CD4-positive, alpha-beta T cell (primary cell): ENCODE results near the gene MRPL38. TPM values are rescaled to one million over a fixed set of nuclear protein-coding genes. Genes with fewer than 3 reads are reported as not detected.

Experiments used
- ATAC-seq: fragments of 200-7000 bp; cut with Tn5 transposase; one replicate; pipeline ENCODE4 v1.10.0; 2022; ENCODE audit warnings: mild to moderate bottlenecking; ENCODE audit not compliant: poor library complexity
- CTCF ChIA-PET: fragments of 350-600 bp; sonication (Branson Sonifier 250); formaldehyde crosslinking; loops from one replicate; lab custom pipeline; 2021; ENCODE audit warnings: antibody characterized with exemption, inconsistent platforms; lab: Charles Lee
- POLR2A ChIA-PET: fragments of 350-600 bp; sonication (Branson Sonifier 250); formaldehyde crosslinking; loops from one replicate; lab custom pipeline; 2021; ENCODE audit warnings: antibody characterized with exemption, inconsistent platforms; lab: Charles Lee
- DNase-seq, 14 experiments: peaks; one replicate each; pipeline ENCODE4 v3.0.0-alpha.2; 2013 to 2020; ENCODE audit warnings: mixed read lengths in 2 of 14
- H3K27ac ChIP-seq, 2 donors: one replicate each; pipeline versions ENCODE4 v1.5.1 to v1.7.0; 2013; ENCODE audit warnings: low read length in 2 of 2, low read depth in 1 of 2, mild to moderate bottlenecking in 1 of 2
- H3K27me3 ChIP-seq, 2 experiments: 1 replicate in 1 of 2; 2 replicates in 1 of 2; pipeline versions ENCODE4 v1.6.1 to v1.7.0; 2013; ENCODE audit warnings: low read length in 2 of 2, control low read depth in 1 of 2, mild to moderate bottlenecking in 1 of 2, moderate library complexity in 1 of 2; ENCODE audit not compliant: insufficient read depth in 2 of 2, control insufficient read depth in 1 of 2
- H3K36me3 ChIP-seq: one replicate; pipeline ENCODE4 v1.6.1; 2013; ENCODE audit warnings: low read length, control low read depth; ENCODE audit not compliant: insufficient read depth
- H3K4me1 ChIP-seq: one replicate; pipeline ENCODE4 v1.6.1; 2013; ENCODE audit warnings: low read length, control low read depth; ENCODE audit not compliant: insufficient read depth
- H3K4me3 ChIP-seq: one replicate; pipeline ENCODE4 v1.5.1; 2013; ENCODE audit warnings: mild to moderate bottlenecking, low read length, moderate library complexity
- H3K9me3 ChIP-seq, 2 experiments: 1 replicate in 1 of 2; 2 replicates in 1 of 2; pipeline versions ENCODE4 v1.6.1 to v1.7.0; 2013; ENCODE audit warnings: low read length in 2 of 2, mild to moderate bottlenecking in 2 of 2, control low read depth in 1 of 2, moderate library complexity in 1 of 2; ENCODE audit not compliant: control insufficient read depth in 1 of 2, insufficient read depth in 1 of 2
- H3K27ac Mint-ChIP-seq: one replicate; pipeline ENCODE4 v1.8.0; 2020; ENCODE audit warnings: mixed read lengths
- H3K27me3 Mint-ChIP-seq: one replicate; pipeline ENCODE4 v1.8.0; 2021; ENCODE audit warnings: mixed read lengths
- H3K36me3 Mint-ChIP-seq: one replicate; pipeline ENCODE4 v1.8.0; 2021; ENCODE audit warnings: low read depth, mixed read lengths
- H3K4me1 Mint-ChIP-seq: one replicate; pipeline ENCODE4 v1.8.0; 2021; ENCODE audit warnings: low read depth, mixed read lengths
- H3K4me3 Mint-ChIP-seq: one replicate; pipeline ENCODE4 v1.8.0; 2020; ENCODE audit warnings: mild to moderate bottlenecking, mixed read lengths
- H3K9me3 Mint-ChIP-seq: one replicate; pipeline ENCODE4 v1.8.0; 2020; ENCODE audit warnings: mixed read lengths
- intact Hi-C, 2 experiments: fragments of 100-400 bp; cut with DNase I in 1 of 2; cut with micrococcal nuclease in 1 of 2; formaldehyde crosslinking; loops; one replicate each; pipeline versions ENCODE4 v1.15.1 to v1.9.0; 2023 to 2025; cut with DNase I, micrococcal nuclease
- total RNA-seq, 174 experiments: library from RNA in 2 of 174; stranded (reverse) in 2 of 174; gene quantifications; one replicate each; pipeline ENCODE4 v1.2.3 and lab custom pipeline; 2021 to 2026
- TF ChIP-seq, protein P1 (sequence below): fragments of 200-600 bp; IDR thresholded peaks from one replicate; pipeline ENCODE4 v1.8.0; 2022; ENCODE audit warnings: antibody characterized with exemption, mild to moderate bottlenecking

The MRPL38 gene
- total RNA-seq, 2 experiments from 2014 or later: 146 to 147 TPM

DNA sequence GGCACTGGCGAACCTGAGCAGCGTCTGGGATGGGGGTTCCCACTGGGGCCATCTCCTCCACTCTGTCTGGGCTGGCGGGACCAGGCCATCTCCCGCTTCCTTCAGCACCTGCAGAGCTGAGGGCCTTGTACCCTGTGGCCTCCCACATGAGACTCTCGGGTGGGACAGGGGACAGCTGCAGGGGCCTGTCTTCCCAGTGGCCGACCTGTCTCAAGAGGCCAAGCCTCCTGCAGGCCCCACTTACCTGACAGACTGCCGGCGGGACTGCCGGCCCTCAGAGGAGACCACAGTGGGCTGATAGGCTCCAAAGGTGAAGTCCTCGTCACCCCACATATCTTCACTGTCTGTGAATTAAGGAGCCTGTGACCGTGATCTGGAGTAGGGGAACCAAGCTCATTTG, 20.4 kb upstream of the MRPL38 start:
- ChIA-PET CTCF (no interaction called here), POLR2A (interaction anchor here (0.8 kb wide), 1 partner anchor 8 kb away, joined by 3 read pairs; no protein-coding TSS in a partner anchor)
- H3K27me3 ChIP-seq: no peaks in the 10 kb centered on the region
- Mint-ChIP-seq H3K27me3 (no peaks in the 10 kb centered on the region), H3K4me3 (no peak overlapping the region), H3K9me3 (no peaks in the 10 kb centered on the region), H3K4me1 (no peaks in the 10 kb centered on the region), H3K27ac (no peak overlapping the region), H3K36me3 (peaks cover 4% of the 10 kb centered on the region)
- ATAC-seq: no peak
- no peak overlapping the region for H3K27ac ChIP-seq
- peaks cover 6% of the 10 kb centered on the region for H3K36me3 ChIP-seq
- H3K9me3 ChIP-seq: no peaks in the 10 kb centered on the region
- no peaks in the 10 kb centered on the region for H3K4me1 ChIP-seq
- DNase-seq: no peak
- TF ChIP-seq, protein P1, sequence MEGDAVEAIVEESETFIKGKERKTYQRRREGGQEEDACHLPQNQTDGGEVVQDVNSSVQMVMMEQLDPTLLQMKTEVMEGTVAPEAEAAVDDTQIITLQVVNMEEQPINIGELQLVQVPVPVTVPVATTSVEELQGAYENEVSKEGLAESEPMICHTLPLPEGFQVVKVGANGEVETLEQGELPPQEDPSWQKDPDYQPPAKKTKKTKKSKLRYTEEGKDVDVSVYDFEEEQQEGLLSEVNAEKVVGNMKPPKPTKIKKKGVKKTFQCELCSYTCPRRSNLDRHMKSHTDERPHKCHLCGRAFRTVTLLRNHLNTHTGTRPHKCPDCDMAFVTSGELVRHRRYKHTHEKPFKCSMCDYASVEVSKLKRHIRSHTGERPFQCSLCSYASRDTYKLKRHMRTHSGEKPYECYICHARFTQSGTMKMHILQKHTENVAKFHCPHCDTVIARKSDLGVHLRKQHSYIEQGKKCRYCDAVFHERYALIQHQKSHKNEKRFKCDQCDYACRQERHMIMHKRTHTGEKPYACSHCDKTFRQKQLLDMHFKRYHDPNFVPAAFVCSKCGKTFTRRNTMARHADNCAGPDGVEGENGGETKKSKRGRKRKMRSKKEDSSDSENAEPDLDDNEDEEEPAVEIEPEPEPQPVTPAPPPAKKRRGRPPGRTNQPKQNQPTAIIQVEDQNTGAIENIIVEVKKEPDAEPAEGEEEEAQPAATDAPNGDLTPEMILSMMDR: no peak
- no peak overlapping the region for H3K4me3 ChIP-seq
- intact Hi-C loops: loop anchor here in 1 of 2 experiments (5.0 kb wide), 2 partner anchors 37 to 67 kb away; no protein-coding TSS in a partner anchor

DNA sequence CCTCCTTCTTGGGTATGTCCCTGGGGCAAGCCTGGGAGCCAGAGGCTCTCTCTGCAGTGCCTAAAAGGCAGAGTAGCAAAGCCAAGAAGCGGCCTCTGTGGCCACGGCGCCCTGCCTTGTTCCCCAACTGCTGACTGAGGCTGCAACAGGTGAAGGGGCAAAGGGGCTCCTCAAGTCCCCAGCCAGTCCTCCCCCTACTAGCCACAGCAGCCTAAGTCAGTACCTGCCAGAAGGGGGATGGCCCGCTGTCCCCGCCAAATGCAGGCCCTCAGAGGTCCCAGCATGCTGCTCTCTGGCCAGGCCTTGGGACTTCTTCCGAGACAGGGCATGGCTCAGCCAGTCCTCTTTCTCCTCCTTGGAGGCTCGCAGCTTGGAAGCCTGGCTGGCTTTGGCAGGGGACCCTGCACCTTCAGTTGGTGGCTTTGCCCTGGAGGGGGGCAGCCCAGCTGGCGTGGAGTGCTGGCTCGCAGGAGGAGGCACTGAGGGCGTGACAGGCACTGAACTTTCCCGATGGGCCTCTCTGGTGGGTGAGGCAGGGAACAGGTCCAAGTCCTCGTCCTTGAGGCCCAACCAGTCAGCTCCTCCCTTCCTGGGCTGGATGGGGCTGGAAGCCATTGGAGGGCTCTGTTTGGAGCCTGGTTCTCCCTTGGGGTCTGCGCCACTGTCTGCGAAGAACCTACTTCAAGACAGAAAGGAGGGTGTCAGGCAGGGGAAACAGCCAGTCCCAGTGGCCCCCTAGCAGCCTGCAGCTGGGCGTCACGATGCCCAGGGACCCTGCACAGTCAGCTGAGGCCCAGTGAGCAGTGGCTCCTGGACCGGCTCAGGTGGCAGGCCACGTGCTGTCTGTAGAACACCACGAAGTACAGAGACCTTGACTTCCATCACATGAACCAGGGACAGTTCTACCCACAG, 18.5 kb upstream of the MRPL38 start:
- Mint-ChIP-seq H3K36me3 (peaks cover 4% of the 10 kb centered on the region), H3K27ac (no peak overlapping the region), H3K4me3 (no peak overlapping the region), H3K4me1 (no peaks in the 10 kb centered on the region), H3K27me3 (no peaks in the 10 kb centered on the region), H3K9me3 (no peaks in the 10 kb centered on the region)
- Histone ChIP-seq H3K4me1 (no peaks in the 10 kb centered on the region), H3K4me3 (no peak overlapping the region), H3K9me3 (no peaks in the 10 kb centered on the region), H3K36me3 (peaks cover 6% of the 10 kb centered on the region), H3K27me3 (no peaks in the 10 kb centered on the region), H3K27ac (no peak overlapping the region)
- ChIA-PET CTCF (no interaction called here), POLR2A (no interaction called here)
- ATAC-seq (no peak), DNase-seq (no peak)
- TF ChIP-seq, protein P1: no peak
- intact Hi-C loops: no loop called here

DNA sequence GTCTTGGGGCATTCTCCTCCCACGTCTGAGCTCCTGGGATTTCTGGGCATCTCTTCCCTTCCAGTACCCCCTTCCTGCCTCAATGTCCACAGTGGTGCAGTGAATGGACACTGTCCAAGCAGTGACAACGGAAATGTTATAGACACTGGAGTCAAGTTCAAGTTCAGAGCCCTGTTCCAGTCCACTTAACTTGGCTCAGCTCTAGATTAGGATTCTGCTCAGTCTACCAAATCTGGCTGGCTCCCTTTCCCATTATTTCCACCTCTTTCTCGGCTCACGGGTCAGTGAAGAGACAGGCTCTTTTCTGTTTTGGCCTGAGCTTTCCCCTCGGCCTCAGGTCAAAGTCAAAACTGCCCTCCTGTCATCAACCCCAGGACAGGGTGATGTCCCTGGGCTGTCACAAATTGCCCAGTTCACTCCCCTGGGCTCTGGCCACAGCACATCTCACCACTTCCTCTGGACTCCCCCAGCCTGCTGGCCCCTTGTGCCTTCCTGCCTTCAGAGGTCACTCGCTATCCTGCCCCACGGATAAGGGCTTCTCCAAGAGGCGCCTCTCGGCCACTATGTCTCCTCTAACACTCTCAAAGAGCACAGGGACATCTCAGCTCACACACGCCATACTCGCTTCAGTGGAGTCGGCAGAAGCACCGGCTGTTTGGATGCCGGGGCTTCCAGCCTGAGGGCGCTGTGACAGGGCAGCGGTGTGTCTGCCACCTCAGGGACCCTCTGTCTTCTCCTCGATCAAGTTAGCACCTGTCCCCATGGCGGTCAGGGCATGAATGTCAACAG, 17.7 kb upstream of the MRPL38 start:
- intact Hi-C loops: no loop called here
- Mint-ChIP-seq H3K9me3 (no peaks in the 10 kb centered on the region), H3K4me1 (peaks cover under 1% of the 10 kb centered on the region)

More for the DNA sequence above, 17.7 kb upstream of the MRPL38 start:
- DNase-seq (no peak), ATAC-seq (no peak)
- no peak overlapping the region for H3K27ac ChIP-seq
- H3K27ac Mint-ChIP-seq: no peak overlapping the region
- H3K4me3 ChIP-seq: no peak overlapping the region
- no peaks in the 10 kb centered on the region for H3K27me3 Mint-ChIP-seq
- H3K36me3 ChIP-seq: peaks cover 6% of the 10 kb centered on the region
- POLR2A ChIA-PET: no interaction called here
- TF ChIP-seq, protein P1: no peak
- no peaks in the 10 kb centered on the region for H3K27me3 ChIP-seq
- H3K4me3 Mint-ChIP-seq: no peak overlapping the region
- no peaks in the 10 kb centered on the region for H3K9me3 ChIP-seq
- CTCF ChIA-PET: interaction anchor here (0.6 kb wide), 1 partner anchor 70 kb away, joined by 3 read pairs; no protein-coding TSS in a partner anchor
- H3K4me1 ChIP-seq: peaks cover 4% of the 10 kb centered on the region
- peaks cover 4% of the 10 kb centered on the region for H3K36me3 Mint-ChIP-seq
